Measurements from ENCODE around the gene ACAA1. TPM values are rescaled to one million over a fixed set of nuclear protein-coding genes. Genes with fewer than 3 reads are reported as not detected.
A peak's percentile ranks its signal among the peaks of the same experiment; 100 is the strongest.

The ACAA1 gene
- total and polyA plus RNA-seq, 2 donors (not counting 1 experiment from before 2014, with no cell fraction given) = 98.4 to 143 TPM

GRCh38 chr3:38098376-38098723 lies 38.6 kb downstream of the ACAA1 start:
- DNase-seq (no peak), ATAC-seq (ENCODE audit: low read depth) (no peak)
- H2AFZ ChIP-seq (ENCODE audit: insufficient read depth, low read depth, low read length, poor library complexity, severe bottlenecking) = no peak overlapping the region
- peaks cover 3 to 9% of the 10 kb centered on the region in 2 donors for H3K4me1 ChIP-seq (ENCODE audit: control insufficient read depth in 2 of 2, insufficient read depth in 2 of 2, low read length in 2 of 2)
- no peaks in the 10 kb centered on the region for H4K20me1 ChIP-seq (ENCODE audit: control insufficient read depth, insufficient read depth, low read length, poor library complexity, severe bottlenecking)
- H3K4me1 Mint-ChIP-seq = peaks cover 8% of the 10 kb centered on the region
- H3K36me3 ChIP-seq (replicated peaks in 1 of 2; ENCODE audit: control extremely low read depth in 1 of 2, control insufficient read depth in 1 of 2, extremely low read depth in 1 of 2, insufficient read depth in 2 of 2, low read length in 1 of 2) = no peaks in the 10 kb centered on the region
- ChIA-PET POLR2A (no interaction called here), CTCF (no interaction called here)
- no peak overlapping the region for H3K27ac ChIP-seq (ENCODE audit: low read length in 2 of 2)
- peaks cover 18% of the 10 kb centered on the region for H3K27me3 Mint-ChIP-seq
- H3K4me3 Mint-ChIP-seq = no peak overlapping the region
- TF ChIP-seq CTCF (IDR thresholded peaks at IDR 0.05) (no peak), EZH2 (IDR thresholded peaks at IDR 0.05; ENCODE audit: borderline replicate concordance, insufficient read depth, low read depth, low read length, poor library complexity, severe bottlenecking) (no peak)
- H3K79me2 ChIP-seq (ENCODE audit: control insufficient read depth, insufficient read depth, low read length) = no peaks in the 10 kb centered on the region
- H3K9me3 Mint-ChIP-seq (ENCODE audit: insufficient read depth) = no peaks in the 10 kb centered on the region
- H3K4me3 ChIP-seq (ENCODE audit: control extremely low read depth in 1 of 5, extremely low read depth in 1 of 5, insufficient read depth in 1 of 5, low read depth in 2 of 5, low read length in 4 of 5) = no peak overlapping the region
- H3K9me3 ChIP-seq (ENCODE audit: control extremely low read depth in 1 of 3, control insufficient read depth in 2 of 3, insufficient read depth in 1 of 3, low read length in 2 of 3) = no peaks in the 10 kb centered on the region
- intact Hi-C loops (cut with micrococcal nuclease) = no loop called here
- H3K27ac Mint-ChIP-seq = no peak overlapping the region
- H3K27me3 ChIP-seq (replicated peaks in 1 of 4; ENCODE audit: control extremely low read depth in 1 of 4, control insufficient read depth in 3 of 4, insufficient read depth in 4 of 4, low read length in 3 of 4) = peaks cover 0 to 6% (median 0%) of the 10 kb centered on the region in 4 experiments
- WGBS (ENCODE audit: insufficient coverage) = 95% methylated on average over 9 of the region's 9 CpGs
- H3K9ac ChIP-seq (ENCODE audit: low read length) = no peak overlapping the region
- H3K4me2 ChIP-seq (replicated peaks; ENCODE audit: low read depth, low read length, poor library complexity, severe bottlenecking) = no peak overlapping the region

- 80% methylated on average over 13 of the region's 19 CpGs for WGBS (ENCODE audit: insufficient coverage)
- Histone ChIP-seq H3K4me1 (ENCODE audit: control insufficient read depth in 2 of 2, insufficient read depth in 2 of 2, low read length in 2 of 2) (peaks cover 3 to 8% of the 10 kb centered on the region in 2 donors), H4K20me1 (ENCODE audit: control insufficient read depth, insufficient read depth, low read length, poor library complexity, severe bottlenecking) (no peaks in the 10 kb centered on the region), H3K36me3 (replicated peaks in 1 of 2; ENCODE audit: control extremely low read depth in 1 of 2, control insufficient read depth in 1 of 2, extremely low read depth in 1 of 2, insufficient read depth in 2 of 2, low read length in 1 of 2) (no peaks in the 10 kb centered on the region), H3K4me2 (replicated peaks; ENCODE audit: low read depth, low read length, poor library complexity, severe bottlenecking) (no peak overlapping the region), H3K4me3 (ENCODE audit: control extremely low read depth in 1 of 5, extremely low read depth in 1 of 5, insufficient read depth in 1 of 5, low read depth in 2 of 5, low read length in 4 of 5) (no peak overlapping the region), H3K79me2 (ENCODE audit: control insufficient read depth, insufficient read depth, low read length) (no peaks in the 10 kb centered on the region), H3K9ac (ENCODE audit: low read length) (no peak overlapping the region), H2AFZ (ENCODE audit: insufficient read depth, low read depth, low read length, poor library complexity, severe bottlenecking) (no peak overlapping the region), H3K9me3 (ENCODE audit: control extremely low read depth in 1 of 3, control insufficient read depth in 2 of 3, insufficient read depth in 1 of 3, low read length in 2 of 3) (no peaks in the 10 kb centered on the region), H3K27ac (ENCODE audit: low read length in 2 of 2) (no peak overlapping the region), H3K27me3 (replicated peaks in 1 of 4; ENCODE audit: control extremely low read depth in 1 of 4, control insufficient read depth in 3 of 4, insufficient read depth in 4 of 4, low read length in 3 of 4) (peaks cover 0 to 6% (median 0%) of the 10 kb centered on the region in 4 experiments)
- H3K9me3 Mint-ChIP-seq (ENCODE audit: insufficient read depth) = no peaks in the 10 kb centered on the region
- H3K4me3 Mint-ChIP-seq = no peak overlapping the region
- TF ChIP-seq CTCF (IDR thresholded peaks at IDR 0.05) = no peak
- TF ChIP-seq EZH2 (IDR thresholded peaks at IDR 0.05; ENCODE audit: borderline replicate concordance, insufficient read depth, low read depth, low read length, poor library complexity, severe bottlenecking) = no peak
- no peak overlapping the region for H3K27ac Mint-ChIP-seq
- intact Hi-C loops (cut with micrococcal nuclease) = no loop called here
- ATAC-seq (ENCODE audit: low read depth) (no peak), DNase-seq (peak; percentile 2)
- CTCF ChIA-PET = no interaction called here
- POLR2A ChIA-PET = no interaction called here
- peaks cover 18% of the 10 kb centered on the region for H3K27me3 Mint-ChIP-seq
- peaks cover 8% of the 10 kb centered on the region for H3K4me1 Mint-ChIP-seq
These were observed 39.2 kb downstream of the ACAA1 start for GRCh38 chr3:38097446-38098375.

All from B cell (primary cell).